Trophoblast cell (in vitro differentiated cells and primary cell): ENCODE results near the gene CERS1.

Experiments used
- DNase-seq, 2 donors: peaks; one replicate each; pipeline ENCODE4 v3.0.0-alpha.2; 2016
- H2AFZ ChIP-seq: 2 replicates; pipeline ENCODE4 v1.6.1; 2013; ENCODE audit warnings: low read length, moderate library complexity, mild to moderate bottlenecking; ENCODE audit not compliant: insufficient read depth, poor library complexity
- H2AK5ac ChIP-seq: 2 replicates; pipeline ENCODE4 v1.6.1; 2013; ENCODE audit warnings: mild to moderate bottlenecking, low read length
- H2BK120ac ChIP-seq: 2 replicates; pipeline ENCODE4 v1.6.1; 2013; ENCODE audit warnings: low read length, mild to moderate bottlenecking, moderate library complexity; ENCODE audit not compliant: insufficient read depth, poor library complexity
- H2BK12ac ChIP-seq: 2 replicates; pipeline ENCODE4 v1.6.1; 2013; ENCODE audit warnings: mild to moderate bottlenecking, low read length, moderate library complexity
- H2BK5ac ChIP-seq: 2 replicates; pipeline ENCODE4 v1.6.1; 2013; ENCODE audit warnings: low read length, low read depth, moderate library complexity, mild to moderate bottlenecking; ENCODE audit not compliant: poor library complexity
- H3K14ac ChIP-seq: 2 replicates; pipeline ENCODE4 v1.6.1; 2013; ENCODE audit warnings: mild to moderate bottlenecking, low read length
- H3K18ac ChIP-seq: 2 replicates; pipeline ENCODE4 v1.6.1; 2013; ENCODE audit warnings: mild to moderate bottlenecking, low read length
- H3K23ac ChIP-seq: 2 replicates; pipeline ENCODE4 v1.6.1; 2013; ENCODE audit warnings: low read length
- H3K27ac ChIP-seq: 2 replicates; pipeline ENCODE4 v1.5.1; 2013; ENCODE audit warnings: low read depth, mild to moderate bottlenecking, inconsistent platforms, low read length, moderate library complexity
- H3K27me3 ChIP-seq: 2 replicates; pipeline ENCODE4 v1.6.1; 2013; ENCODE audit warnings: inconsistent platforms, mild to moderate bottlenecking, low read length, moderate library complexity; ENCODE audit not compliant: insufficient read depth
- H3K36me3 ChIP-seq, 2 experiments: 1 replicate in 1 of 2; 2 replicates in 1 of 2; pipeline ENCODE4 v1.6.1; 2013; ENCODE audit warnings: low read length in 2 of 2, mild to moderate bottlenecking in 2 of 2, moderate library complexity in 1 of 2; ENCODE audit not compliant: insufficient read depth in 2 of 2, control insufficient read depth in 1 of 2
- H3K4ac ChIP-seq: 2 replicates; pipeline ENCODE4 v1.6.1; 2013; ENCODE audit warnings: low read depth, mild to moderate bottlenecking, low read length, moderate library complexity
- H3K4me1 ChIP-seq, 2 experiments: 1 replicate in 1 of 2; 2 replicates in 1 of 2; pipeline ENCODE4 v1.6.1; 2013; ENCODE audit warnings: low read length in 2 of 2, mild to moderate bottlenecking in 2 of 2, moderate library complexity in 1 of 2; ENCODE audit not compliant: insufficient read depth in 2 of 2, control insufficient read depth in 1 of 2
- H3K4me2 ChIP-seq: 2 replicates; pipeline ENCODE4 v1.6.1; 2013; ENCODE audit warnings: inconsistent platforms, mild to moderate bottlenecking, low read length, moderate library complexity
- H3K4me3 ChIP-seq: 2 replicates; pipeline ENCODE4 v1.5.1; 2013; ENCODE audit warnings: mild to moderate bottlenecking, low read depth, low read length, inconsistent platforms
- H3K79me1 ChIP-seq: one replicate; pipeline ENCODE4 v1.6.1; 2013; ENCODE audit warnings: low read length
- H3K79me2 ChIP-seq: 2 replicates; pipeline ENCODE4 v1.6.1; 2013; ENCODE audit warnings: low read length, mild to moderate bottlenecking; ENCODE audit not compliant: control insufficient read depth, insufficient read depth, poor library complexity
- H3K9ac ChIP-seq: 2 replicates; pipeline ENCODE4 v1.6.1; 2013; ENCODE audit warnings: mild to moderate bottlenecking, low read length
- H3K9me3 ChIP-seq: 2 replicates; pipeline ENCODE4 v1.6.1; 2013; ENCODE audit warnings: low read depth, mild to moderate bottlenecking, control low read depth, inconsistent platforms, low read length; ENCODE audit not compliant: insufficient read depth
- H4K12ac ChIP-seq: 2 replicates; pipeline ENCODE4 v1.6.1; 2013; ENCODE audit warnings: low read depth, mild to moderate bottlenecking, low read length, moderate library complexity
- H4K8ac ChIP-seq: 2 replicates; pipeline ENCODE4 v1.6.1; 2013; ENCODE audit warnings: low read depth, mild to moderate bottlenecking, low read length, moderate library complexity
- H4K91ac ChIP-seq: one replicate; pipeline ENCODE4 v1.6.1; 2013; ENCODE audit warnings: low read depth, mild to moderate bottlenecking, low read length, moderate library complexity
- WGBS: extraction: QIAGEN DNeasy Blood & Tissue Kit; methylation state at CpG from one replicate; pipeline ENCODE4 v1.1.7; 2013; ENCODE audit warnings: missing lambda C conversion rate; ENCODE audit not compliant: insufficient read length, insufficient coverage; ENCODE audit errors: extremely low coverage; 5-methylcytosine and 5-hydroxymethylcytosine counted together

The CERS1 gene

DNA sequence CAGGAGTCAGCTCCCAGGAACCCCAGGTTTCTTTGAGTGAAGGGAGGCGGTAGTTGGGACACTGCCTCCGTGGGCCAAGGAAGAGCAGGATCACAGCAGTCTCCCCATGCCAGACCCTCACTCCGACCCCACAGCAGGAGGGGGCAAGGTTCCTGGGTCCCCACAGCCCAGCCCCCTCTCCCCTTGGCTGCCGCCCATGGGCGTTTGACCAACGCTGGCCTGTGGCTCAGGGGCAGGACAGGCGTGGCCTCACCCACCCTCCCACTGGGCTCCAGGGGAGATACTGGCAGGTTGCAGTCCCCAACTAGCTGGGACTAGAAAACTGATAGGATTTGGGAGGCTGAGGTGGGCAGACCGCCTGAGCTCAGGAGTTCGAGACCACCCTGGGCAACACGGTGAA is 14.1 kb upstream of the CERS1 start:
- DNase-seq, result no peak
- Histone ChIP-seq H4K8ac (no peak overlapping the region), H2AK5ac (no peak overlapping the region), H3K36me3 (peaks cover 75 to 78% of the 10 kb centered on the region in 2 experiments), H3K4ac (no peak overlapping the region), H3K4me1 (no peaks in the 10 kb centered on the region), H2BK5ac (no peak overlapping the region), H3K27ac (no peak overlapping the region), H3K4me2 (no peak overlapping the region), H3K27me3 (no peaks in the 10 kb centered on the region), H3K79me1 (no peaks in the 10 kb centered on the region), H3K9ac (no peak overlapping the region), H3K4me3 (no peak overlapping the region), H3K18ac (no peak overlapping the region), H2BK120ac (no peak overlapping the region), H4K91ac (no peak overlapping the region), H3K9me3 (no peaks in the 10 kb centered on the region), H3K23ac (no peak overlapping the region), H4K12ac (no peak overlapping the region), H3K14ac (no peak overlapping the region), H3K79me2 (peaks cover 2% of the 10 kb centered on the region), H2AFZ (no peak overlapping the region), H2BK12ac (no peak overlapping the region)
- no CpG with 5 or more reads among the region's 10 CpGs for WGBS

DNA sequence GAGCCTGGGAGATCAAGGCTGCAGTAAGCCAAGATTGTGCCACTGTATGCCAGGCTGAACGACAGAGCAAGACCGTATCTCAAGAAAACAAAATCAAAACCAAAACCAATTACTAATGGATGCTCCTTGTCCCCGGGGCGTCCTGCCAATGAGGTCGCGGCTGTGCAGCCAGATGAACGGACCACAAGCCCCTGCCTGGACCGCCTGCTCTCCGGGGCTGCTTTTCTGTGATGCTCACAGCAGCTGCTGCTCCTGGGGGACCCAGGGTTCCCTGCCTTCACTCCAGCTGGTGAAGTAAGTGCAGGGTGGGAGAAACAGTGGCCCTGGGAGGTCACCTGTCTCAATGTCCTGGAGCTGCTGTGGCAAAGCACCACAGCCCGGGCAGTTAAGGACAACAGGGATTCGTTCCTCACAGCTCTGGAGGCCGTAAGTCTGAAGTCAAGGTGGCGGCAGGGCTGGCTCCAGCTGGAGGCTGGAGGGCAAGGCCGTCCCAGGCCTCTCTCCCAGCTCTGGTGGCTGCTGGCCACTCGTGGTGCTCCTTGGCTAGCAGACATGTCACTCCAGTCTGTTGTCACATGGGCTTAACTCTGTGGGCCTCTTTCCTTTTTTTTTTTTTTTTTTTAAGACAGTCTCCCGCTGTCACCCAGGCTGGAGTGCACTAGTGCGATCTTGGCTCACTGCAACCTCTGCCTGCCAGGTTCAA is 13.1 kb upstream of the CERS1 start:
- H3K18ac ChIP-seq, result no peak overlapping the region
- H3K9ac ChIP-seq, result no peak overlapping the region
- H2BK5ac ChIP-seq, result no peak overlapping the region
- no peak overlapping the region for H4K8ac ChIP-seq
- H3K23ac ChIP-seq, result no peak overlapping the region
- H2BK120ac ChIP-seq, result no peak overlapping the region
- peaks cover 81 to 83% of the 10 kb centered on the region in 2 experiments for H3K36me3 ChIP-seq
- no peak overlapping the region for H3K4me3 ChIP-seq
- H2BK12ac ChIP-seq, result no peak overlapping the region
- no peak overlapping the region for H4K91ac ChIP-seq
- peak overlapping the region; percentile 18 for H4K12ac ChIP-seq
- no peak overlapping the region for H2AFZ ChIP-seq
- no peak overlapping the region for H3K4ac ChIP-seq
- WGBS, result no CpG with 5 or more reads among the region's 17 CpGs
- H3K14ac ChIP-seq, result no peak overlapping the region
- no peak overlapping the region for H2AK5ac ChIP-seq
- no peaks in the 10 kb centered on the region for H3K4me1 ChIP-seq
- H3K4me2 ChIP-seq, result no peak overlapping the region
- H3K27ac ChIP-seq, result no peak overlapping the region
- no peaks in the 10 kb centered on the region for H3K79me1 ChIP-seq
- H3K9me3 ChIP-seq, result no peaks in the 10 kb centered on the region
- no peaks in the 10 kb centered on the region for H3K27me3 ChIP-seq
- no peak for DNase-seq
- H3K79me2 ChIP-seq, result peaks cover 2% of the 10 kb centered on the region

DNA sequence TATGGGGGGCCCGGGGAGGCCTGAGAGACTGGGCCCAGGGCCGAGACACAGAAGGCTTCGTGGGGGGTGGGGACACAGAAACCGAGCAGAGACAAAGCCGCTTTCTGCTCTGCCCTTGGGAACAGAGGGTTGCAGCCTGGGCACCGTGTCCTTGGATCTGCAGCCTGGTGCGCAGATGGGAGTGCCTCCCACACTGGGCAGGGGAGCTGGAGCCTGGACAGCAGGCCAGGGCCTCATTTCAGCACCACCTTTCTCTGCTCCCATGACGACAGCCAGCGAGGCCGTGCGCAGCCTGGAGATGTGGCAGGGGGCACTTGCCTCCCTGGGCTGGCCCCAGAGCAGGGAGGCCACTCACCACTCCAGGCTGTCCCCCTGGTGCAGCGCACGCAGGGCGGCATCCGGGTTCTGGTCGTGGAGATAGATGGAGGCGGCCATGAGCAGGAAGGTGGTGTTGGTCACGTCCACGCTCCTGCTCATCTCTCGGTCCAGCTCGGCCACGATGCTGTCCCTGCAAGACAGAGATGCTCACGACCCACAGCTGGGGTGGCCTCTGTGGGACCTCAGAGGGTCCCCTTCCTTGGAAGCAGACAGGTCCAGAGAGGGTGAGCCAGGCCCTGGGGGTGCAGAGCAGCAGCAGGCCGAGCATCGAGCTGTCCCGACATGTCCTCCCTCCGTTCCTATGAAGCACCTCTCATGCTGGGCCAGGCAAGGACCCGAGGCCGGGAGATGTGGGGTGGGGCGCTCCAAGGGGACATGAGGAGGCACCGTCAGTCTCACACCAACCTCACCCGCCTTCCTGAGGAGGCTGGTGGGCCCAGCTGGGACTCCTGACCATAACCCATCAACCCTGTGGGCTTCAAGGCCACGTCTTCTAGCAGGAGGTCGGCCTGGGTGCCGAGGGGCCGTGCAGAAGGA is 10.9 kb upstream of the CERS1 start:
- H2BK120ac ChIP-seq, result no peak overlapping the region
- H3K27ac ChIP-seq, result no peak overlapping the region
- H2AFZ ChIP-seq, result no peak overlapping the region
- H4K91ac ChIP-seq, result no peak overlapping the region
- no peaks in the 10 kb centered on the region for H3K27me3 ChIP-seq
- no peak overlapping the region for H3K4me3 ChIP-seq
- no peak overlapping the region for H3K14ac ChIP-seq
- DNase-seq, result no peak
- H4K12ac ChIP-seq, result no peak overlapping the region
- no peak overlapping the region for H3K9ac ChIP-seq
- H3K36me3 ChIP-seq, result peaks cover 77 to 79% of the 10 kb centered on the region in 2 experiments
- H2AK5ac ChIP-seq, result no peak overlapping the region
- no peak overlapping the region for H4K8ac ChIP-seq
- H3K4me1 ChIP-seq, result no peaks in the 10 kb centered on the region
- no peaks in the 10 kb centered on the region for H3K9me3 ChIP-seq
- no peaks in the 10 kb centered on the region for H3K79me2 ChIP-seq
- no peak overlapping the region for H3K23ac ChIP-seq
- no peak overlapping the region for H3K4me2 ChIP-seq
- no peak overlapping the region for H2BK12ac ChIP-seq
- H3K18ac ChIP-seq, result no peak overlapping the region
- no peaks in the 10 kb centered on the region for H3K79me1 ChIP-seq
- no CpG with 5 or more reads among the region's 36 CpGs for WGBS
- no peak overlapping the region for H3K4ac ChIP-seq
- H2BK5ac ChIP-seq, result no peak overlapping the region

DNA sequence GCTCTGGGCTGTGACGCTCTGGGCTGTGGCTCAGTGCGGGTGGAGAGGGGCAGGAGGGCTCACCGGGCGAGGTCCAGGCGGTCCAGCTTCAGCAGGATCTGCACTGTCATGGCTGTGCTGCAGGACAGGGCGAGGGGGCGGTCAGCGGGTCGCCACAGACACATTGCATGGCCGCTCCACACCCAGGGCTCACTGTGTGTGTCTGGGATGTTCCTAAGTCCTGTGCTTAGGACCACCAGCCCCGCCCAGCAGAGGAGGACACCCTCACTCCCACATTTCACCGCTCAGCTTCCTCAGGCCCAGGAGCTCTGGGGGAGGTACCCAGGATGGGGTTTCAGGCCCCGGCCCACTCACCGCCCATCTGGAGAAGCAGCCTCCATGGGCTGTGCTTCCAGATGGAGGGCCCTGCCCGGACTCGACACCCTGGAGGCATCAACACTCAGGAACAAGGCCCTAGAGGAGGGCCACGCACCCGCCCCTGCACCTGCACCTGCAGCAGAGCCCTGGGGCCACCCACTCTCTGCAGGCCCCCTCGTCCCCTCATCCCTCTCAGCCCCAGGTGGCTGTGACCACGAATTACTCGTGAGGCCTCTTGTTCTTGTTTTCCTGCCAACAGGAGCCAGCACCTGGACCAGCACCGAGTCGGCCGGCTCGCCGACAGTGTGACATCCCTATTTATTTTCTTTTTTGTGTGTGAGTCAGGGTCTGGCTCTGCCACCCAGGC is 9.7 kb upstream of the CERS1 start:
- H2BK120ac ChIP-seq, result no peak overlapping the region
- H2BK5ac ChIP-seq, result no peak overlapping the region
- no peak for DNase-seq
- no peak overlapping the region for H4K8ac ChIP-seq
- no peak overlapping the region for H2AFZ ChIP-seq
- H2BK12ac ChIP-seq, result no peak overlapping the region
- H3K18ac ChIP-seq, result no peak overlapping the region
- no peak overlapping the region for H3K27ac ChIP-seq
- H3K4ac ChIP-seq, result no peak overlapping the region
- no peaks in the 10 kb centered on the region for H3K79me2 ChIP-seq
- H3K9me3 ChIP-seq, result peaks cover 3% of the 10 kb centered on the region
- no peak overlapping the region for H2AK5ac ChIP-seq
- H4K91ac ChIP-seq, result no peak overlapping the region
- H4K12ac ChIP-seq, result no peak overlapping the region
- no peaks in the 10 kb centered on the region for H3K79me1 ChIP-seq
- H3K4me3 ChIP-seq, result no peak overlapping the region
- WGBS, result no CpG with 5 or more reads among the region's 26 CpGs
- no peak overlapping the region for H3K9ac ChIP-seq
- H3K14ac ChIP-seq, result no peak overlapping the region
- no peak overlapping the region for H3K23ac ChIP-seq
- H3K4me2 ChIP-seq, result no peak overlapping the region
- H3K4me1 ChIP-seq, result no peaks in the 10 kb centered on the region
- peaks cover 78 to 80% of the 10 kb centered on the region in 2 experiments for H3K36me3 ChIP-seq
- H3K27me3 ChIP-seq, result no peaks in the 10 kb centered on the region
